Measurements from ENCODE around the gene CCDC180.
"Not testable (repeated sequence)": the region's sequence is repeated elsewhere in the genome, so short reads cannot be mapped to it uniquely, and the experiment has no call there.

DNA sequence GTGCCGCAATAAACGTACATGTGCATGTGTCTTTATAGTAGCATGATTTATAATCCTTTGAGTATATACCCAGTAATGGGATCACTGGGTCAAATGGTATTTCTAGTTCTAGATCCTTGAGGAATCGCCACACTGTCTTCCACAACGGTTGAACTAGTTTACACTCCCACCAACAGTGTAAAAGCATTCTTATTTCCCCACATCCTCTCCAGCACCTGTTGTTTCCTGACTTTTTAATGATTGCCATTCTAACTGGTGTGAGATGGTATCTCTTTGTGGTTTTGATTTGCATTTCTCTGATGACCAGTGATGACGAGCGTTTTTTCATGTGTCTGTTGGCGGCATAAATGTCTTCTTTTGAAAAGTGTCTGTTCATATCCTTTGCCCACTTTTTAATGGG is 28.2 kb downstream of the CCDC180 start:
- TF ChIP-seq REST (IDR thresholded peaks at IDR 0.05); RXRA (IDR thresholded peaks at IDR 0.05); EGR1 (IDR thresholded peaks at IDR 0.05; ENCODE audit: low read depth in 2 of 2); ZBTB33 (IDR thresholded peaks at IDR 0.05); GABPA (IDR thresholded peaks at IDR 0.05 in 1 of 2, conservative IDR thresholded peaks at IDR 0.05 in 1 of 2); RAD21 (IDR thresholded peaks at IDR 0.05); SP1 (IDR thresholded peaks at IDR 0.05); ATF3 (IDR thresholded peaks at IDR 0.05); TAF1 (conservative IDR thresholded peaks at IDR 0.05); HNF4G (IDR thresholded peaks at IDR 0.05): not testable (repeated sequence)
- TF ChIP-seq, protein P1, sequence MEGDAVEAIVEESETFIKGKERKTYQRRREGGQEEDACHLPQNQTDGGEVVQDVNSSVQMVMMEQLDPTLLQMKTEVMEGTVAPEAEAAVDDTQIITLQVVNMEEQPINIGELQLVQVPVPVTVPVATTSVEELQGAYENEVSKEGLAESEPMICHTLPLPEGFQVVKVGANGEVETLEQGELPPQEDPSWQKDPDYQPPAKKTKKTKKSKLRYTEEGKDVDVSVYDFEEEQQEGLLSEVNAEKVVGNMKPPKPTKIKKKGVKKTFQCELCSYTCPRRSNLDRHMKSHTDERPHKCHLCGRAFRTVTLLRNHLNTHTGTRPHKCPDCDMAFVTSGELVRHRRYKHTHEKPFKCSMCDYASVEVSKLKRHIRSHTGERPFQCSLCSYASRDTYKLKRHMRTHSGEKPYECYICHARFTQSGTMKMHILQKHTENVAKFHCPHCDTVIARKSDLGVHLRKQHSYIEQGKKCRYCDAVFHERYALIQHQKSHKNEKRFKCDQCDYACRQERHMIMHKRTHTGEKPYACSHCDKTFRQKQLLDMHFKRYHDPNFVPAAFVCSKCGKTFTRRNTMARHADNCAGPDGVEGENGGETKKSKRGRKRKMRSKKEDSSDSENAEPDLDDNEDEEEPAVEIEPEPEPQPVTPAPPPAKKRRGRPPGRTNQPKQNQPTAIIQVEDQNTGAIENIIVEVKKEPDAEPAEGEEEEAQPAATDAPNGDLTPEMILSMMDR (IDR thresholded peaks at IDR 0.05; ENCODE audit: low read depth, low read length, missing input control), result not testable (repeated sequence)
- TF ChIP-seq, protein P2, sequence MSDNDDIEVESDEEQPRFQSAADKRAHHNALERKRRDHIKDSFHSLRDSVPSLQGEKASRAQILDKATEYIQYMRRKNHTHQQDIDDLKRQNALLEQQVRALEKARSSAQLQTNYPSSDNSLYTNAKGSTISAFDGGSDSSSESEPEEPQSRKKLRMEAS (IDR thresholded peaks at IDR 0.05), result not testable (repeated sequence)

All from liver (tissue), 3 donors.